BLaER1 (cell line): ENCODE measurements around the gene TMEM145.

Source experiments
- H3K27ac ChIP-seq: shearing (Covaris generic); formaldehyde crosslinking; 2 replicates; pipeline ENCODE4 v1.8.1; 2022
- H3K27me3 ChIP-seq: shearing (Covaris generic); formaldehyde crosslinking; 2 replicates; pipeline ENCODE4 v1.8.1; 2022
- H3K36me3 ChIP-seq: shearing (Covaris generic); formaldehyde crosslinking; 2 replicates; pipeline ENCODE4 v1.8.1; 2022
- H3K4me1 ChIP-seq: shearing (Covaris generic); formaldehyde crosslinking; 2 replicates; pipeline ENCODE4 v1.8.1; 2022
- H3K4me2 ChIP-seq: shearing (Covaris generic); formaldehyde crosslinking; 2 replicates; pipeline ENCODE4 v1.8.1; 2022
- H3K4me3 ChIP-seq: shearing (Covaris generic); formaldehyde crosslinking; 2 replicates; pipeline ENCODE4 v1.8.1; 2022
- H3K9ac ChIP-seq: shearing (Covaris generic); formaldehyde crosslinking; 2 replicates; pipeline ENCODE4 v1.8.1; 2022
- H3K9me3 ChIP-seq: shearing (Covaris generic); formaldehyde crosslinking; 2 replicates; pipeline ENCODE4 v1.8.1; 2022
- H4K20me1 ChIP-seq: shearing (Covaris generic); formaldehyde crosslinking; 2 replicates; pipeline ENCODE4 v1.8.1; 2022
- Cebpa-rat ChIP-seq: shearing (Covaris generic); IDR thresholded peaks from 2 replicates; pipeline ENCODE4 v1.8.1; 2022

The TMEM145 gene

DNA sequence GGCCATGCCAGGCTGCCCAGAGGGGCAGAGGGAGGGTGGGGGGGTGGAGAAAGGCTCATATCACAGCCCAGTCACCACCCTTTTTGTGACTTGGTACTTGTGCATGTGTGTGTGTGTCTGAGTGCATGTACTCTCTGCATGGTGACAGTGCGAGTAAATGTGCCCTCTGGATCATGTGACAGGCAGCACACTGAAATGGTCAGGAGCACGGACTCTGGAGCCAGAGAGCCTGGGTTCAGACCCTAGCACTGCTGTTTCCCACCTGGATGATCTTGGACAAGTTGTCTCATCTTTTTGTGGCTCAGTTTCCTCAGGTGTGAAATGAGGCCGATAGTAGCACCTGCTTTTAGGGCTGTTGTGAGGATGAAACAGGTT lies 42.1 kb upstream of the TMEM145 start:
- no peaks in the 10 kb centered on the region for H3K27me3 ChIP-seq
- H3K27ac ChIP-seq: peak overlapping the region; percentile 90
- no peak for TF ChIP-seq Cebpa-rat
- peaks cover 47% of the 10 kb centered on the region for H3K36me3 ChIP-seq
- H3K4me3 ChIP-seq: peak overlapping the region; percentile 72
- H3K9me3 ChIP-seq: no peaks in the 10 kb centered on the region
- H4K20me1 ChIP-seq: peaks cover 12% of the 10 kb centered on the region; the same call in 1 of the 2 replicates
- peak overlapping the region; percentile 89 for H3K9ac ChIP-seq
- peaks cover 61% of the 10 kb centered on the region for H3K4me1 ChIP-seq
- H3K4me2 ChIP-seq: peak overlapping the region; percentile 99

DNA sequence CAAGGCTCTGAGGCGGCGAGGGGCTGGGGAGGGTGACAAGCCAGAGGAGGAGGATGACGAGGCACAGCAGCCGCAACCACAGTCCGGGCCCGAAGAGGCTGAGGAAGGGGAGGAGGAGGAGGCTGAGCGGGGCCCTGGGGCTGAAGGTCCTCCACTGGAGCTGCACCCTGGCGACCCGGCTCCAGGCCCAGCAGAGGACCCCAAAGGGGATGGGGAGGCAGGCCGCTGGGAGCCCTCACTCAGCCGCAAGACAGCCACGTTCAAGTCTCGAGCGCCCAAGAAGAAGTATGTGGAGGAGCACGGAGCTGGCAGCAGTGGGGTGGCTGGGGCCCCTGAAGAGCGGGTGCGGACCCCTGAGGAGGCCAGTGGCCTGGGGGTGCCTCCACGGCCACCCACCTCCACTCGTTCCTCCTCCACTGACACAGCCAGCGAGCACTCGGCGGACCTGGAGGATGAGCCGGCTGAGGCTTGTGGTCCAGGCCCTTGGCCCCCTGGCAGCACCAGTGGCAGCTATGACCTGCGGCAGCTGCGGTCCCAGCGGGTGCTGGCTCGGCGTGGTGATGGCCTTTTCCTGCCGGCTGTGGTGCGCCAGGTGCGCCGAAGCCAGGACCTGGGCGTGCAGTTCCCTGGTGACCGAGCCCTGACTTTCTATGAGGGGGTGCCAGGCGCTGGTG lies 41.1 kb upstream of the TMEM145 start:
- Histone ChIP-seq H3K4me2 (peak overlapping the region; percentile 99), H3K4me1 (peaks cover 66% of the 10 kb centered on the region), H3K9ac (peak overlapping the region; percentile 10; the same call in 1 of the 2 replicates), H3K36me3 (peaks cover 56% of the 10 kb centered on the region), H3K27ac (peak overlapping the region; percentile 90; the same call in 1 of the 2 replicates), H3K27me3 (no peaks in the 10 kb centered on the region), H3K9me3 (no peaks in the 10 kb centered on the region), H4K20me1 (peaks cover 21% of the 10 kb centered on the region; the same call in 1 of the 2 replicates), H3K4me3 (no peak overlapping the region)
- no peak for TF ChIP-seq Cebpa-rat

DNA sequence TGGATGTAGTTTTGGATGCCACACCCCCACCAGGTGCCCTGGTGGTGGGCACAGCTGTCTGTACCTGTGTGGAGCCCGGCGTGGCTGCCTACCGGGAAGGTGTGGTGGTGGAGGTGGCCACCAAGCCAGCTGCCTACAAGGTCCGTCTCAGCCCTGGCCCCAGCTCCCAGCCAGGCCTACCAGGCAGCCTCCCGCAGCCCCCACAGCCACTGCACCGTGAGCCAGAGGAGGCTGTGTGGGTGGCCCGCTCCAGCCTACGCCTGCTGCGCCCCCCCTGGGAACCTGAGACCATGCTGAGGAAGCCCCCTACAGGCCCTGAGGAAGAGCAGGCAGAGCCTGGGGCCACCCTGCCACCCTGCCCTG lies 40.6 kb upstream of the TMEM145 start:
- H3K4me1 ChIP-seq: peaks cover 66% of the 10 kb centered on the region
- no peak overlapping the region for H3K4me2 ChIP-seq
- H3K9me3 ChIP-seq: no peaks in the 10 kb centered on the region
- no peak overlapping the region for H3K4me3 ChIP-seq
- TF ChIP-seq Cebpa-rat: no peak
- no peaks in the 10 kb centered on the region for H3K27me3 ChIP-seq
- peaks cover 56% of the 10 kb centered on the region for H3K36me3 ChIP-seq
- 0 out of 2 replicates have a peak overlapping the region, but pooled peaks have one; percentile 90 for H3K27ac ChIP-seq
- peaks cover 26% of the 10 kb centered on the region; the same call in 1 of the 2 replicates for H4K20me1 ChIP-seq
- H3K9ac ChIP-seq: no peak overlapping the region

DNA sequence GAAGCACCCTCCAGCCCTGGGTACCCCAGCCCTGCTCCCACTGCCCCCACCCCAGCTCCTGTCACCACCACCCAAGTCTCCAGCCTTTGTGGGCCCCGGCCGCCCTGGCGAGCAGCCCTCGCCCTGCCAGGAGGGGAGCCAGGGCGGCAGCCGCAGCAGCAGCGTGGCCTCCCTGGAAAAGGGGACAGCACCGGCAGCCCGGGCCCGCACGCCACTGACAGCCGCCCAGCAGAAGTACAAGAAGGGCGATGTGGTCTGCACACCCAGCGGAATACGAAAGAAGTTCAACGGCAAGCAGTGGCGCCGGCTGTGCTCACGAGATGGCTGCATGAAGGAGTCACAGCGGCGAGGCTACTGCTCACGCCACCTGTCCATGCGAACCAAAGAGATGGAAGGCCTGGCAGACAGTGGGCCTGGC lies 40.1 kb upstream of the TMEM145 start:
- Histone ChIP-seq H3K4me2 (no peak overlapping the region), H3K36me3 (peaks cover 56% of the 10 kb centered on the region), H3K9me3 (no peaks in the 10 kb centered on the region), H3K9ac (no peak overlapping the region), H3K4me1 (peaks cover 66% of the 10 kb centered on the region), H3K27ac (no peak overlapping the region), H3K27me3 (no peaks in the 10 kb centered on the region), H4K20me1 (peaks cover 31% of the 10 kb centered on the region; the same call in 1 of the 2 replicates), H3K4me3 (no peak overlapping the region)
- TF ChIP-seq Cebpa-rat: no peak

DNA sequence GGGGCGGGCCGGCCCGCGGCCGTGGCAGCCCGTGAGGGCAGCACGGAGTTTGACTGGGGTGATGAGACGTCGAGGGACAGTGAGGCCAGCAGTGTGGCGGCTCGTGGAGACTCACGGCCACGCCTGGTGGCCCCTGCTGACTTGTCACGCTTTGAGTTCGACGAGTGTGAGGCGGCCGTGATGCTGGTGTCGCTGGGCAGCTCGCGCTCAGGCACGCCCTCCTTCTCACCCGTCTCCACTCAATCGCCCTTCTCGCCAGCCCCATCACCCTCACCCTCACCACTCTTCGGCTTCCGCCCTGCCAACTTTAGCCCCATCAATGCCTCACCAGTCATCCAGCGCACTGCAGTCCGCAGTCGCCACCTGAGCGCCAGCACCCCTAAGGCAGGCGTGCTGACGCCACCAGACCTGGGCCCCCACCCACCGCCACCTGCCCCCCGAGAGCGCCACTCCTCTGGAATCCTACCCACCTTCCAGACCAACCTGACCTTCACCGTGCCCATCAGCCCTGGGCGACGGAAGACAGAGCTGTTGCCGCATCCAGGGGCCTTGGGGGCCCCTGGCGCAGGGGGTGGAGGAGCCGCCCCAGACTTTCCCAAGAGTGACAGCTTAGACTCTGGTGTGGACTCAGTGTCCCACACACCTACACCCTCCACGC lies 39.6 kb upstream of the TMEM145 start:
- H3K4me1 ChIP-seq: peaks cover 72% of the 10 kb centered on the region
- peaks cover 34% of the 10 kb centered on the region; the same call in 1 of the 2 replicates for H4K20me1 ChIP-seq
- no peak overlapping the region for H3K9ac ChIP-seq
- H3K27ac ChIP-seq: no peak overlapping the region
- no peak for TF ChIP-seq Cebpa-rat
- H3K36me3 ChIP-seq: peaks cover 56% of the 10 kb centered on the region
- no peaks in the 10 kb centered on the region for H3K9me3 ChIP-seq
- H3K4me3 ChIP-seq: no peak overlapping the region
- H3K4me2 ChIP-seq: no peak overlapping the region
- H3K27me3 ChIP-seq: no peaks in the 10 kb centered on the region

DNA sequence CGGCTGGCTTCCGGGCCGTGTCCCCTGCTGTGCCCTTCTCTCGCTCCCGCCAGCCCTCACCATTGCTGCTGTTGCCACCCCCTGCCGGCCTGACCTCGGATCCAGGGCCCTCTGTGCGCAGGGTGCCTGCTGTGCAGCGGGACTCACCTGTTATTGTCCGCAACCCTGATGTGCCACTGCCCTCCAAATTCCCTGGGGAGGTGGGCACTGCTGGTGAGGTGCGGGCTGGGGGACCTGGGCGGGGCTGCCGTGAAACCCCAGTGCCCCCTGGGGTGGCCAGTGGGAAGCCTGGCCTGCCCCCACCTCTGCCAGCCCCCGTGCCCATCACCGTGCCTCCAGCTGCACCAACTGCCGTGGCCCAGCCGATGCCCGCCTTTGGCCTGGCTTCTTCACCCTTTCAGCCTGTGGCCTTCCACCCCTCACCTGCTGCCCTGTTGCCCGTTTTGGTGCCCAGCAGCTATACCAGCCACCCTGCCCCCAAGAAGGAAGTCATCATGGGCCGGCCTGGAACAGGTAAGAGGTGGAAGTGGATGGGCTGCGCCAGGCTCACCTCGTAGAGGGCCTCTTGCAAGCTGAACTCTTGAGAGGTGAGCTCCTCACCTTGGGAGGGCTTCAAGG lies 38.9 kb upstream of the TMEM145 start:
- H4K20me1 ChIP-seq: peaks cover 40% of the 10 kb centered on the region; the same call in 1 of the 2 replicates
- TF ChIP-seq Cebpa-rat: no peak
- no peaks in the 10 kb centered on the region for H3K9me3 ChIP-seq
- peaks cover 56% of the 10 kb centered on the region for H3K36me3 ChIP-seq
- H3K27ac ChIP-seq: no peak overlapping the region
- H3K4me1 ChIP-seq: peaks cover 78% of the 10 kb centered on the region
- H3K4me2 ChIP-seq: no peak overlapping the region
- H3K4me3 ChIP-seq: no peak overlapping the region
- H3K9ac ChIP-seq: peak overlapping the region; percentile 45; the same call in 1 of the 2 replicates
- H3K27me3 ChIP-seq: no peaks in the 10 kb centered on the region

DNA sequence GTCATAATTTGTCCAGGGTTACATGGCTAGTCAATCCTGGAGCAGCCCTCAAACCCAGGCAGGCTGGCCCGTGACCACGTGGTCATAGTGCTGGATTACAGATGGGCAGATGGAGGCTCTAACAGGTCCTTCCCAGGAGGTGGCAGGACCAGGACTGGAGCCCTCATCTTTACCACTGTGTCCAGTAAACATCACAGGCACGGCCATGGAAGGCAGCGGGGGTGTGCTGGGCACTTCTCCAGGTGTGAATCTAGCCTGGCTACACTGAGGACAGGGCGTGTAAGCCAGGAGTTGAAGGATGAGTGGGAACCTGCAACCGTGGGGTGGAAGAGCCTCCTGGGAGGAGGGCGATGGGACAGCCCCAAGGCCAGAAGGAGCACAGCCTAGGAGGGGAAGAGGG lies 38.0 kb upstream of the TMEM145 start:
- Histone ChIP-seq H3K9ac (0 out of 2 replicates have a peak overlapping the region, but pooled peaks have one; percentile 2), H4K20me1 (peaks cover 44% of the 10 kb centered on the region; the same call in 1 of the 2 replicates), H3K27me3 (no peaks in the 10 kb centered on the region), H3K4me3 (no peak overlapping the region), H3K27ac (no peak overlapping the region), H3K4me2 (no peak overlapping the region; the same call in 1 of the 2 replicates), H3K4me1 (peaks cover 77% of the 10 kb centered on the region), H3K9me3 (no peaks in the 10 kb centered on the region), H3K36me3 (peaks cover 56% of the 10 kb centered on the region)
- TF ChIP-seq Cebpa-rat: no peak

DNA sequence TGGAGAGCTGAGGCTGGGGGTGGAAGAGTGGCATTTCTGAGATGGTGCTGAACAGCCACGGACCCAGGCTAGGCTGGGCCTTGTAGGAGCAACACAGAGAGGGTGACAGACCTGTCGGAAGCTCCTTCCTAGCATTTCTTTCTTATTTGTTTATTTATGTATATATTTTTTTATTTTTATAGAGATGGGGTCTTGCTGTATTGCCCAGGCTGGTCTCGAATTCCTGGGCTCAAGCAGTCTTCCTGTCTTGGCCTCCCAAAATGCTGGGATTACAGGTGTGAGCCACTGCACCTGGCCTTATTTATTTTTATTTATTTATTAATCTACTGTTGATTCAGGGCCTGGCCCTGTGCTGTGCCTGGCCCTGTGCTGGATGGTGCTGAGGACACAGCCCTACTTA lies 37.6 kb upstream of the TMEM145 start:
- Histone ChIP-seq H3K4me3 (no peak overlapping the region), H3K27ac (no peak overlapping the region), H3K4me1 (peaks cover 73% of the 10 kb centered on the region), H4K20me1 (peaks cover 44% of the 10 kb centered on the region; the same call in 1 of the 2 replicates), H3K36me3 (peaks cover 56% of the 10 kb centered on the region), H3K9me3 (no peaks in the 10 kb centered on the region), H3K27me3 (no peaks in the 10 kb centered on the region), H3K4me2 (peak overlapping the region; percentile 17; the same call in 1 of the 2 replicates), H3K9ac (0 out of 2 replicates have a peak overlapping the region, but pooled peaks have one; percentile 2)
- TF ChIP-seq Cebpa-rat: no peak

DNA sequence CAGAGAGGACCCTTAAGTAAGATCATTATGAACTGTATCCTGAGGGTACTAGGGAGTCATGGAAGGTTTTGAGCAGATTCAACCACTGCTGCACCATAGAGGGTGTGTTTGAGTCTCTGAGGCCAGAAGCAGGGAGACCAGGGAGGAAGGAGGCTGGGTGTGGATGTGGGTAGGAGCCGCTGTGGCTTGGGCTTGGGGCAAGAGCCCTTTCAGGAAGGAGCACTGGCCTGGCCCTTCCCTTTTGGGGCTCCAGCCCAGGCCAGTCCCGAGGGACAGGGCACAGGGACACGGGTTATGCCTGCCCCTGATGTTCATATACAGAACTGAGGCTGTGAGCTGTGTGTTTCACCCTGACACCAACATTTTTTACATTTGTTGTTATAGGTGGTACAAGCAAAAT lies 36.8 kb upstream of the TMEM145 start:
- Histone ChIP-seq H3K9me3 (no peaks in the 10 kb centered on the region), H3K4me1 (peaks cover 68% of the 10 kb centered on the region), H3K27ac (0 out of 2 replicates have a peak overlapping the region, but pooled peaks have one; percentile 41), H3K4me3 (no peak overlapping the region), H3K9ac (peak overlapping the region; percentile 34; the same call in 1 of the 2 replicates), H4K20me1 (peaks cover 44% of the 10 kb centered on the region; the same call in 1 of the 2 replicates), H3K36me3 (peaks cover 56% of the 10 kb centered on the region), H3K27me3 (no peaks in the 10 kb centered on the region), H3K4me2 (no peak overlapping the region; the same call in 1 of the 2 replicates)
- TF ChIP-seq Cebpa-rat: no peak

DNA sequence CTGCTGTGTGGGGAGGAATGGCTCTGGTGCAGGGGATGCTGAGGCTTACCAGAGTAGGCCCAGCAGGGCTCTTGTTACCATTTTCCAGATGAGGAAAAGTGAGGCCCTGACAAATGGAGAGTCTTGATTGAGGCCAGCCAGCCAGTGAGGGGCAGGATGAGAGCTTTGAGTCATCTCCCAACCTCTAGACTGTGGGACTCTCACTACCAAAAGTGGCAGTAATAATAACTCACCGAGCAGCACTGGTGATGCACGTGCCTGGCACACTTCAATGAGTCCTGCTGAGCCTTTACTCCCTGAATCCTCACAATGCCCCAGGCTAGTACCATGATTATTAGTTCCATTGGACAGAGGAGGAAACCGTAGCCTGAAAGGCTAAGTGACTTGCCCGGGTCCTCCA lies 36.3 kb upstream of the TMEM145 start:
- no peak overlapping the region for H3K4me2 ChIP-seq
- H3K4me3 ChIP-seq: no peak overlapping the region
- TF ChIP-seq Cebpa-rat: no peak
- no peaks in the 10 kb centered on the region for H3K27me3 ChIP-seq
- H3K27ac ChIP-seq: no peak overlapping the region
- peaks cover 51% of the 10 kb centered on the region for H3K36me3 ChIP-seq
- peaks cover 68% of the 10 kb centered on the region for H3K4me1 ChIP-seq
- no peaks in the 10 kb centered on the region for H3K9me3 ChIP-seq
- H3K9ac ChIP-seq: no peak overlapping the region
- peaks cover 49% of the 10 kb centered on the region; the same call in 1 of the 2 replicates for H4K20me1 ChIP-seq
